HG02981 (cell line): ENCODE measurements around the gene NCKAP5L.
"Not testable (repeated sequence)": the region's sequence is repeated elsewhere in the genome, so short reads cannot be mapped to it uniquely, and the experiment has no call there.

Experiments used
- ATAC-seq: cut with Tn5 transposase; IDR thresholded peaks from one replicate; pipeline ENCODE4 v1.9.1; 2021; ENCODE audit warnings: mild to moderate bottlenecking, moderate library complexity; ENCODE audit not compliant: unreplicated experiment

Gene NCKAP5L

GRCh38 chr12:49866859-49867569 lies 38.8 kb upstream of the NCKAP5L start:
- ATAC-seq: no peak

GRCh38 chr12:49865782-49866135 lies 37.5 kb upstream of the NCKAP5L start:
- no peak for ATAC-seq

GRCh38 chr12:49865109-49865781 lies 37.0 kb upstream of the NCKAP5L start:
- ATAC-seq: no peak

- no peak for ATAC-seq
Measured at GRCh38 chr12:49864798-49865090, 36.5 kb upstream of the NCKAP5L start.

- no peak for ATAC-seq
Measured at GRCh38 chr12:49863946-49864797, 36.0 kb upstream of the NCKAP5L start.

GRCh38 chr12:49860921-49861320 lies 32.7 kb upstream of the NCKAP5L start:
- not testable (repeated sequence) for ATAC-seq

- ATAC-seq: not testable (repeated sequence)
Measured at GRCh38 chr12:49855890-49856289, 27.7 kb upstream of the NCKAP5L start.

GRCh38 chr12:49854976-49855375 lies 26.8 kb upstream of the NCKAP5L start:
- no peak for ATAC-seq

GRCh38 chr12:49853671-49854070 lies 25.5 kb upstream of the NCKAP5L start:
- ATAC-seq: no peak

GRCh38 chr12:49847161-49847560 lies 18.9 kb upstream of the NCKAP5L start:
- ATAC-seq: no peak

GRCh38 chr12:49846032-49846431 lies 17.8 kb upstream of the NCKAP5L start:
- ATAC-seq: no peak

GRCh38 chr12:49843876-49844437 lies 15.7 kb upstream of the NCKAP5L start:
- ATAC-seq: no peak

GRCh38 chr12:49843411-49843810 lies 15.2 kb upstream of the NCKAP5L start:
- no peak for ATAC-seq

- ATAC-seq: peak; percentile 84
Measured at GRCh38 chr12:49842519-49843352, 14.5 kb upstream of the NCKAP5L start, which contains the start of gene BCDIN3D. BCDIN3D (minus strand) TSS chr12:49843106; CDS start chr12:49843087, 19 bp downstream.

- ATAC-seq: no peak
Measured at GRCh38 chr12:49838973-49839633, 10.9 kb upstream of the NCKAP5L start.

GRCh38 chr12:49832836-49833421 lies 4.7 kb upstream of the NCKAP5L start:
- no peak for ATAC-seq

- no peak for ATAC-seq
Measured at GRCh38 chr12:49831717-49832116, 3.5 kb upstream of the NCKAP5L start.

- no peak for ATAC-seq
Measured at GRCh38 chr12:49827401-49828099, 663 bp downstream of the NCKAP5L start.

GRCh38 chr12:49827051-49827400 lies 1.2 kb downstream of the NCKAP5L start:
- ATAC-seq: no peak
